ENCODE measurements around the gene KRTAP4-12. TPM values are rescaled to one million over a fixed set of nuclear protein-coding genes. Genes with fewer than 3 reads are reported as not detected.
"Not testable (repeated sequence)": the region's sequence is repeated elsewhere in the genome, so short reads cannot be mapped to it uniquely, and the experiment has no call there.

Gene KRTAP4-12
- polyA plus RNA-seq, 1 donor (not counting 4 experiments of a cell fraction or from before 2014, with no cell fraction given): not detected

DNA sequence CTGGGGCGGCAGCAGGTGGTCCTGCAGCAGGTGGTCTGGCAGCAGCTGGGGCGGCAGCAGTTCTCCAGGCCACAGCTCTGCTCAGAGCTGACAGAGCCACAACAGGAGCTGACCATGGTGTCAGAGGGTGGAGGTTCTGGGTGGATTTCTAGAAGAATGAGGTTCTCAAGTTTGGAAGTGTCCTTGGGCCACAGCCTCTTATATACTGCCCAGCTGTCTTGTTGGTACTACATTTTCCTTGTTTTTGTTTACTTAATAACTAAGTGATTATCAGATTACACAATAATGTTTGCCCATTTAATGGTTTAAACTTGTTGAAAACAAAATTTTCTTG is 25.6 kb upstream of the KRTAP4-12 start, which contains the start of gene KRTAP4-5:
Gene KRTAP4-5, minus strand, starts transcription at position 174 of the 334 bp plus-strand sequence. Its CDS starts 58 bp downstream, at position 116.
- H2AFZ ChIP-seq (ENCODE audit: control insufficient read depth, low read length): no peak within 1 kb of the TSS
- H3K27me3 ChIP-seq (ENCODE audit: control insufficient read depth, extremely low read depth, insufficient read depth, low read length): no peaks in the 10 kb centered on the region
- no peaks in the 10 kb centered on the region for H3K36me3 ChIP-seq (ENCODE audit: control insufficient read depth in 2 of 2, extremely low read depth in 1 of 2, insufficient read depth in 2 of 2, low read length in 2 of 2)
- H3K9me1 ChIP-seq (ENCODE audit: control insufficient read depth, extremely low read depth, insufficient read depth, low read length): no peaks in the 10 kb centered on the region
- no peaks in the 10 kb centered on the region for H3K9me3 ChIP-seq (ENCODE audit: control insufficient read depth, low read depth, low read length)
- H3K9ac ChIP-seq (ENCODE audit: control insufficient read depth, extremely low read depth, insufficient read depth, low read length): no peak within 1 kb of the TSS
- H3K27ac ChIP-seq (ENCODE audit: control insufficient read depth, insufficient read depth, low read length): no peak within 1 kb of the TSS
- dilution Hi-C loops (cut with MboI; ENCODE audit: extremely low pct_ligation_motif_present, low sequenced_read_pairs): no loop called here
- H3K4me3 ChIP-seq (ENCODE audit: control insufficient read depth in 2 of 3, extremely low read depth in 1 of 3, insufficient read depth in 2 of 3, low read depth in 1 of 3, low read length in 3 of 3): no peak within 1 kb of the TSS
- TF ChIP-seq, protein P1, sequence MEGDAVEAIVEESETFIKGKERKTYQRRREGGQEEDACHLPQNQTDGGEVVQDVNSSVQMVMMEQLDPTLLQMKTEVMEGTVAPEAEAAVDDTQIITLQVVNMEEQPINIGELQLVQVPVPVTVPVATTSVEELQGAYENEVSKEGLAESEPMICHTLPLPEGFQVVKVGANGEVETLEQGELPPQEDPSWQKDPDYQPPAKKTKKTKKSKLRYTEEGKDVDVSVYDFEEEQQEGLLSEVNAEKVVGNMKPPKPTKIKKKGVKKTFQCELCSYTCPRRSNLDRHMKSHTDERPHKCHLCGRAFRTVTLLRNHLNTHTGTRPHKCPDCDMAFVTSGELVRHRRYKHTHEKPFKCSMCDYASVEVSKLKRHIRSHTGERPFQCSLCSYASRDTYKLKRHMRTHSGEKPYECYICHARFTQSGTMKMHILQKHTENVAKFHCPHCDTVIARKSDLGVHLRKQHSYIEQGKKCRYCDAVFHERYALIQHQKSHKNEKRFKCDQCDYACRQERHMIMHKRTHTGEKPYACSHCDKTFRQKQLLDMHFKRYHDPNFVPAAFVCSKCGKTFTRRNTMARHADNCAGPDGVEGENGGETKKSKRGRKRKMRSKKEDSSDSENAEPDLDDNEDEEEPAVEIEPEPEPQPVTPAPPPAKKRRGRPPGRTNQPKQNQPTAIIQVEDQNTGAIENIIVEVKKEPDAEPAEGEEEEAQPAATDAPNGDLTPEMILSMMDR (optimal IDR thresholded peaks at IDR 0.05 in 1 of 3, IDR thresholded peaks at IDR 0.05 in 1 of 3, conservative IDR thresholded peaks at IDR 0.05 in 1 of 3; ENCODE audit: extremely low read depth in 1 of 3, insufficient read depth in 2 of 3, low read length in 3 of 3): no peak
- no peak for TF ChIP-seq EZH2 (IDR thresholded peaks at IDR 0.05; ENCODE audit: low read length)
- H3K4me1 ChIP-seq (ENCODE audit: control insufficient read depth, extremely low read depth, insufficient read depth, low read length): no peaks in the 10 kb centered on the region
- DNase-seq (ENCODE audit: low read depth, low spot score): no peak
- FAIRE-seq: no peak
- H4K20me1 ChIP-seq (ENCODE audit: control insufficient read depth, extremely low read depth, insufficient read depth, low read length): no peaks in the 10 kb centered on the region
- no peaks in the 10 kb centered on the region for H3K79me2 ChIP-seq (ENCODE audit: control insufficient read depth, insufficient read depth, low read length)
- H3K4me2 ChIP-seq (ENCODE audit: control insufficient read depth, extremely low read depth, insufficient read depth, low read depth, low read length): no peak within 1 kb of the TSS

- FAIRE-seq; dilution Hi-C loops (cut with MboI; ENCODE audit: extremely low pct_ligation_motif_present, low sequenced_read_pairs); DNase-seq (ENCODE audit: low read depth, low spot score): not testable (repeated sequence)
Observed at GRCh38 chr17:41148971-41149651, 25.1 kb upstream of the KRTAP4-12 start.

More at GRCh38 chr17:41148971-41149651, 25.1 kb upstream of the KRTAP4-12 start:
- not testable (repeated sequence) for H3K4me2 ChIP-seq (ENCODE audit: control insufficient read depth, extremely low read depth, insufficient read depth, low read depth, low read length); H3K9ac ChIP-seq (ENCODE audit: control insufficient read depth, extremely low read depth, insufficient read depth, low read length); H4K20me1 ChIP-seq (ENCODE audit: control insufficient read depth, extremely low read depth, insufficient read depth, low read length); H3K27ac ChIP-seq (ENCODE audit: control insufficient read depth, insufficient read depth, low read length); H3K27me3 ChIP-seq (ENCODE audit: control insufficient read depth, extremely low read depth, insufficient read depth, low read length); H3K9me3 ChIP-seq (ENCODE audit: control insufficient read depth, low read depth, low read length); H3K9me1 ChIP-seq (ENCODE audit: control insufficient read depth, extremely low read depth, insufficient read depth, low read length); H2AFZ ChIP-seq (ENCODE audit: control insufficient read depth, low read length); H3K4me3 ChIP-seq (ENCODE audit: control insufficient read depth in 2 of 3, extremely low read depth in 1 of 3, insufficient read depth in 2 of 3, low read depth in 1 of 3, low read length in 3 of 3); H3K4me1 ChIP-seq (ENCODE audit: control insufficient read depth, extremely low read depth, insufficient read depth, low read length); H3K79me2 ChIP-seq (ENCODE audit: control insufficient read depth, insufficient read depth, low read length); H3K36me3 ChIP-seq (ENCODE audit: control insufficient read depth in 2 of 2, extremely low read depth in 1 of 2, insufficient read depth in 2 of 2, low read length in 2 of 2)
